HEK293 (cell line): Measurements from ENCODE around the gene MAVS.

ENCODE experiments used
- CTCF ChIA-PET: fragments of 350-600 bp; formaldehyde crosslinking; extraction: SDS; loops from one replicate; lab custom pipeline; 2021; ENCODE audit warnings: antibody characterized with exemption; lab: Yijun Ruan, JAX
- POLR2A ChIA-PET: fragments of 300-600 bp; formaldehyde crosslinking; extraction: SDS; loops from one replicate; lab custom pipeline; 2020; ENCODE audit warnings: antibody characterized with exemption, inconsistent platforms; lab: Yijun Ruan, JAX
- H3K27ac ChIP-seq: fragments of 200-500 bp; sonication (Bioruptor generic); 2 replicates; pipeline ENCODE4 v1.5.1; 2014; ENCODE audit warnings: low read depth, low read length, control low read depth, inconsistent platforms; ENCODE audit errors: extremely low read depth
- H3K36me3 ChIP-seq, 2 experiments: fragments of 200-500 bp in 1 of 2; sonication (Bioruptor generic) in 1 of 2; 1 replicate in 1 of 2; 2 replicates in 1 of 2; pipeline ENCODE4 v1.5.1; 2014 to 2017; ENCODE audit warnings: inconsistent platforms in 2 of 2, low read length in 2 of 2; ENCODE audit not compliant: control insufficient read depth in 2 of 2, insufficient read depth in 1 of 2
- H3K4me1 ChIP-seq: fragments of 200-500 bp; sonication (Bioruptor generic); 2 replicates; pipeline ENCODE4 v1.5.1; 2014; ENCODE audit warnings: mild to moderate bottlenecking, low read length, inconsistent platforms; ENCODE audit not compliant: control insufficient read depth, insufficient read depth
- H3K4me3 ChIP-seq: 2 replicates; pipeline ENCODE4 v1.5.1; 2011; ENCODE audit warnings: low read depth, mild to moderate bottlenecking, control low read depth, low read length, moderate library complexity
- H3K9me3 ChIP-seq: fragments of 200-500 bp; sonication (Bioruptor generic); 2 replicates; pipeline ENCODE4 v1.5.1; 2014; ENCODE audit warnings: low read depth, low read length, inconsistent platforms; ENCODE audit not compliant: control insufficient read depth, insufficient read depth
- EGR2 ChIP-seq: fragments of 450-650 bp; formaldehyde crosslinking; IDR thresholded peaks from 2 replicates; pipeline ENCODE4 v1.5.1; 2016; ENCODE audit warnings: low read depth, missing biosample characterization, missing genetic modification characterization
- GFI1B ChIP-seq: fragments of 450-650 bp; formaldehyde crosslinking; IDR thresholded peaks from 2 replicates; pipeline ENCODE4 v1.5.1; 2016; ENCODE audit warnings: missing biosample characterization, missing genetic modification characterization
- MEIS1 ChIP-seq: sonication (generic); formaldehyde crosslinking; IDR thresholded peaks from 2 replicates; pipeline ENCODE4 v1.8.1; 2022; ENCODE audit warnings: missing genetic modification reagents, mild to moderate bottlenecking, borderline replicate concordance
- PRDM6 ChIP-seq: fragments of 450-650 bp; formaldehyde crosslinking; IDR thresholded peaks from 2 replicates; pipeline ENCODE4 v1.5.1; 2017; ENCODE audit warnings: missing biosample characterization, missing genetic modification characterization
- SCRT2 ChIP-seq: fragments of 450-650 bp; formaldehyde crosslinking; IDR thresholded peaks from 2 replicates; pipeline ENCODE4 v1.5.1; 2016; ENCODE audit warnings: missing biosample characterization, missing genetic modification characterization
- TRIM28 ChIP-seq: IDR thresholded peaks from 2 replicates; pipeline ENCODE4 v1.6.1; 2011; ENCODE audit warnings: low read length, control low read depth, borderline replicate concordance
- ZBTB8A ChIP-seq: fragments of 450-650 bp; formaldehyde crosslinking; IDR thresholded peaks from 2 replicates; pipeline ENCODE4 v1.5.1; 2016; ENCODE audit warnings: missing biosample characterization, missing genetic modification characterization
- ZFHX2 ChIP-seq: fragments of 450-650 bp; formaldehyde crosslinking; conservative IDR thresholded peaks from 2 replicates; pipeline ENCODE4 v1.5.1; 2016; ENCODE audit warnings: missing biosample characterization, missing genetic modification characterization
- ZNF133 ChIP-seq: fragments of 450-650 bp; formaldehyde crosslinking; IDR thresholded peaks from 2 replicates; pipeline ENCODE4 v1.5.1; 2016; ENCODE audit warnings: missing biosample characterization, missing genetic modification characterization
- ZNF146 ChIP-seq: fragments of 450-650 bp; formaldehyde crosslinking; IDR thresholded peaks from 2 replicates; pipeline ENCODE4 v1.5.1; 2016; ENCODE audit warnings: missing biosample characterization, missing genetic modification characterization
- ZNF157 ChIP-seq: fragments of 450-650 bp; formaldehyde crosslinking; IDR thresholded peaks from 2 replicates; pipeline ENCODE4 v1.5.1; 2016; ENCODE audit warnings: missing biosample characterization, missing genetic modification characterization
- ZNF18 ChIP-seq: fragments of 450-650 bp; formaldehyde crosslinking; IDR thresholded peaks from 2 replicates; pipeline ENCODE4 v1.5.1; 2016; ENCODE audit warnings: missing biosample characterization, missing genetic modification characterization
- ZNF2 ChIP-seq: fragments of 450-650 bp; formaldehyde crosslinking; IDR thresholded peaks from 2 replicates; pipeline ENCODE4 v1.5.1; 2016; ENCODE audit warnings: missing biosample characterization, missing genetic modification characterization
- ZNF221 ChIP-seq: fragments of 450-650 bp; formaldehyde crosslinking; IDR thresholded peaks from 2 replicates; pipeline ENCODE4 v1.5.1; 2017; ENCODE audit warnings: missing biosample characterization, missing genetic modification characterization, borderline replicate concordance
- ZNF223 ChIP-seq: fragments of 450-650 bp; formaldehyde crosslinking; IDR thresholded peaks from 2 replicates; pipeline ENCODE4 v1.5.1; 2016; ENCODE audit warnings: missing biosample characterization, missing genetic modification characterization
- ZNF280C ChIP-seq: fragments of 450-650 bp; formaldehyde crosslinking; IDR thresholded peaks from 2 replicates; pipeline ENCODE4 v1.5.1; 2016; ENCODE audit warnings: missing biosample characterization, missing genetic modification characterization
- ZNF350 ChIP-seq: fragments of 450-650 bp; formaldehyde crosslinking; IDR thresholded peaks from 2 replicates; pipeline ENCODE4 v1.5.0; 2017; ENCODE audit warnings: missing biosample characterization, mild to moderate bottlenecking, missing genetic modification characterization
- ZNF416 ChIP-seq: fragments of 450-650 bp; formaldehyde crosslinking; IDR thresholded peaks from 2 replicates; pipeline ENCODE4 v1.5.1; 2016; ENCODE audit warnings: missing biosample characterization, missing genetic modification characterization
- ZNF423 ChIP-seq: fragments of 450-650 bp; formaldehyde crosslinking; IDR thresholded peaks from 2 replicates; pipeline ENCODE4 v1.5.1; 2016; ENCODE audit warnings: missing biosample characterization, missing genetic modification characterization
- ZNF510 ChIP-seq: fragments of 450-650 bp; formaldehyde crosslinking; IDR thresholded peaks from 2 replicates; pipeline ENCODE4 v1.5.1; 2018; ENCODE audit warnings: mild to moderate bottlenecking, missing genetic modification characterization, missing biosample characterization; ENCODE audit not compliant: insufficient replicate concordance
- ZNF558 ChIP-seq: fragments of 450-650 bp; formaldehyde crosslinking; IDR thresholded peaks from 2 replicates; pipeline ENCODE4 v1.5.1; 2016; ENCODE audit warnings: missing biosample characterization, missing genetic modification characterization
- ZNF660 ChIP-seq: fragments of 450-650 bp; IDR thresholded peaks from 2 replicates; pipeline ENCODE4 v1.5.1; 2018; ENCODE audit warnings: missing biosample characterization, mild to moderate bottlenecking, missing genetic modification characterization
- ZNF664 ChIP-seq: fragments of 450-650 bp; formaldehyde crosslinking; IDR thresholded peaks from 2 replicates; pipeline ENCODE4 v1.5.1; 2016; ENCODE audit warnings: missing biosample characterization, missing genetic modification characterization
- ZNF670 ChIP-seq: fragments of 450-650 bp; formaldehyde crosslinking; IDR thresholded peaks from 2 replicates; pipeline ENCODE4 v1.5.1; 2016; ENCODE audit warnings: missing biosample characterization, missing genetic modification characterization, low read depth
- ZNF837 ChIP-seq: fragments of 450-650 bp; formaldehyde crosslinking; IDR thresholded peaks from 2 replicates; pipeline ENCODE4 v1.5.1; 2016; ENCODE audit warnings: missing biosample characterization, missing genetic modification characterization
- ZSCAN30 ChIP-seq: fragments of 450-650 bp; IDR thresholded peaks from 2 replicates; pipeline ENCODE4 v1.5.1; 2018; ENCODE audit warnings: missing biosample characterization, mild to moderate bottlenecking, missing genetic modification characterization, moderate library complexity

MAVS gene

GRCh38 chr20:3823881-3824280 lies 22.8 kb upstream of the MAVS start:
- Histone ChIP-seq H3K9me3 (no peaks in the 10 kb centered on the region), H3K36me3 (peaks cover 9 to 64% of the 10 kb centered on the region in 2 experiments), H3K4me1 (peaks cover 5% of the 10 kb centered on the region; the same call in 1 of the 2 replicates), H3K27ac (no peak overlapping the region), H3K4me3 (no peak overlapping the region)
- TF ChIP-seq ZNF18, result no peak
- TF ChIP-seq ZNF223 (tag by site-specific recombination), result no peak
- no peak for TF ChIP-seq MEIS1 (CRISPR knock-in tag)
- TF ChIP-seq ZNF664 (tag by site-specific recombination), result no peak
- no peak for TF ChIP-seq ZNF2 (tag by site-specific recombination)
- no peak for TF ChIP-seq ZNF510 (tag by site-specific recombination)
- TF ChIP-seq ZNF133, result no peak
- no peak for TF ChIP-seq ZNF558 (tag by site-specific recombination)
- TF ChIP-seq TRIM28, result no peak
- TF ChIP-seq PRDM6 (tag by site-specific recombination), result no peak
- ChIA-PET POLR2A (interaction anchor here (0.5 to 1.6 kb wide), 4 partner anchors 27 to 89 kb away, joined by 3 to 6 read pairs (median 3); partner anchors contain the start of genes ADISSP and CENPB), CTCF (interaction anchor here (0.8 to 2.6 kb wide), 2 partner anchors 11 to 43 kb away, joined by 3 to 7 read pairs; partner anchors contain the start of gene SPEF1)

DNA sequence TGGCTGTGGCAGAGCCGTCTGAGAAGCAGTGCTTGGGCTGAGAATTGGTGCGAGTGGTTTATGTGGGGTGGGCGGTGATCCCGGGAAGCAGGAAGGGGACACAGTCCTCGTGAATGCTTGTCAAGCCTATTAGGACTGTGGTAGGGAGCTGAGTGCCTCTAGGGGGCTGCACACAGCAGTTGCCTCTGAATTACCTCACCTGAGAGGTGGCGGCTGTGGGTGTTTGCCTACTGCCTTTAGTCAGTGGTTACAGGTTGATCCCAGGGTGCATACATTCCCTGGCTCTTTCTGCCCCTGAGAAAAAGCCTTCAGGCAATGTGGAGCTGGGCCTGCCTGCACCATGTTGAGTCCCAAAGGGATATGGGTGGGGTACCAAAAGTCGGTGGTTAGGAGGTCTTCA lies 21.1 kb upstream of the MAVS start:
- Histone ChIP-seq H3K4me3 (no peak overlapping the region), H3K4me1 (peaks cover 5% of the 10 kb centered on the region; the same call in 1 of the 2 replicates), H3K9me3 (no peaks in the 10 kb centered on the region), H3K36me3 (peaks cover 9 to 64% of the 10 kb centered on the region in 2 experiments)
- POLR2A ChIA-PET, result interaction anchor here (0.6 kb wide), 2 partner anchors 27 to 57 kb away, joined by 3 read pairs; no protein-coding TSS in a partner anchor
- CTCF ChIA-PET, result interaction anchor here (0.7 to 1.4 kb wide), 2 partner anchors 30 to 38 kb away, joined by 3 to 4 read pairs; partner anchors contain the start of gene CENPB
- TF ChIP-seq ZNF280C (tag by site-specific recombination) (no peak), ZNF837 (tag by site-specific recombination) (no peak), ZNF146 (tag by site-specific recombination) (no peak), ZBTB8A (tag by site-specific recombination) (no peak), ZNF670 (tag by site-specific recombination) (no peak), ZNF221 (tag by site-specific recombination) (no peak), ZNF350 (tag by site-specific recombination) (no peak), ZNF223 (tag by site-specific recombination) (no peak), GFI1B (tag by site-specific recombination) (no peak), SCRT2 (peak; percentile 39; the same call in 1 of the 2 replicates), ZNF133 (no peak), ZNF660 (tag by site-specific recombination) (no peak), ZSCAN30 (tag by site-specific recombination) (no peak), ZNF157 (tag by site-specific recombination) (no peak), ZNF423 (tag by site-specific recombination) (no peak), ZNF416 (no peak), ZFHX2 (tag by site-specific recombination) (0 out of 2 replicates have a peak, but pooled peaks have one; percentile 32), EGR2 (peak; percentile 65; the same call in 1 of the 2 replicates)
- TF ChIP-seq, all 188 proteins: peak for 3
- H3K27ac ChIP-seq, result no peak overlapping the region
